Left ventricle myocardium inferior (tissue), 1 donor: Measurements from ENCODE around the gene PROCA1. TPM values are rescaled to one million over a fixed set of nuclear protein-coding genes. Genes with fewer than 3 reads are reported as not detected.
"Not testable (repeated sequence)": the region's sequence is repeated elsewhere in the genome, so short reads cannot be mapped to it uniquely, and the experiment has no call there.

Experiments used
- DNase-seq: peaks from one replicate; pipeline ENCODE4 v3.0.0-alpha.2; 2020
- H3K27ac ChIP-seq: fragments of 200-600 bp; replicated peaks from 2 replicates; pipeline ENCODE4 v1.8.0; 2021
- H3K27me3 ChIP-seq: fragments of 200-600 bp; 2 replicates; pipeline ENCODE4 v1.8.0; 2021; ENCODE audit warnings: low read depth
- H3K36me3 ChIP-seq: fragments of 200-600 bp; 2 replicates; pipeline ENCODE4 v1.8.0; 2021
- H3K4me1 ChIP-seq: fragments of 200-600 bp; 2 replicates; pipeline ENCODE4 v1.8.0; 2021
- H3K4me3 ChIP-seq: fragments of 200-600 bp; 2 replicates; pipeline ENCODE4 v1.8.0; 2021; ENCODE audit warnings: mild to moderate bottlenecking, moderate library complexity
- H3K9me3 ChIP-seq: fragments of 200-600 bp; replicated peaks from 2 replicates; pipeline ENCODE4 v1.8.0; 2021
- intact Hi-C: fragments of 100-400 bp; cut with micrococcal nuclease; formaldehyde crosslinking; loops from one replicate; pipeline ENCODE4 v1.11.0; 2022
- total RNA-seq: library from RNA; stranded (reverse); fragmentation: NEBNext Ultra II Directional; extraction: Animal tissue kit (Norgen Biotek cat#: 25700); gene quantifications from one replicate; pipeline ENCODE4 v1.2.1, GENCODE V29; 2021
- TF ChIP-seq, protein P1 (sequence below): fragments of 200-600 bp; IDR thresholded peaks from 2 replicates; pipeline ENCODE4 v1.8.0; 2021; ENCODE audit warnings: antibody characterized with exemption, mild to moderate bottlenecking, borderline replicate concordance
- donor health status: DM: no; HTN: yes; CAD: no; lungs with severe emphysema.

Gene PROCA1
- total RNA-seq, 1 donor from 2014 or later: 1.3 TPM

DNA sequence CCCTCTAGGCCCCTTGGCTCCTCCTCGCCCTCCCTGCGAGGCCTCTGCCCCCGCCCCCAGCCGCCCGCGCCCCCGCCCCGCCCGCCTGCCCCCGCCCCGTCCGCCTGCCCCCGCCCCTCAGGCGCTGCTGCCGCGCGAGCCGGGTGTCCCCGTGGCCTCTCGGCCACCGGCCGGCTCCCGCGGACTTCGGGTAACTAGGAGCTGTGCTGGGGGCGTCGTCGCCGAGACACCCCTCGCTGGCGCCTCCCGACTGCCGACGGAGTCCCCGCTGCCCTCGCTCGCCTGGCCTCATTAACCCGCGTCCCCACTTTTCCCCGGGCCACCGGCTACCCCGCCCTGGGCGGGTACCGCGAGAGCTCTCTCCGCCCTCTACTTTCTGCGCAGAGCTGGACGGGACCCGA lies 14.5 kb upstream of the PROCA1 start, which contains the start of gene TLCD1:
TLCD1 (minus strand) TSS at position 8 of the 401 bp plus-strand sequence. CDS start 136 bp downstream, outside the sequence.
- peaks cover 63% of the 10 kb centered on the region for H3K4me1 ChIP-seq
- H3K9me3 ChIP-seq: no peaks in the 10 kb centered on the region
- intact Hi-C loops: no loop called here
- H3K27me3 ChIP-seq: no peaks in the 10 kb centered on the region
- TF ChIP-seq, protein P1, sequence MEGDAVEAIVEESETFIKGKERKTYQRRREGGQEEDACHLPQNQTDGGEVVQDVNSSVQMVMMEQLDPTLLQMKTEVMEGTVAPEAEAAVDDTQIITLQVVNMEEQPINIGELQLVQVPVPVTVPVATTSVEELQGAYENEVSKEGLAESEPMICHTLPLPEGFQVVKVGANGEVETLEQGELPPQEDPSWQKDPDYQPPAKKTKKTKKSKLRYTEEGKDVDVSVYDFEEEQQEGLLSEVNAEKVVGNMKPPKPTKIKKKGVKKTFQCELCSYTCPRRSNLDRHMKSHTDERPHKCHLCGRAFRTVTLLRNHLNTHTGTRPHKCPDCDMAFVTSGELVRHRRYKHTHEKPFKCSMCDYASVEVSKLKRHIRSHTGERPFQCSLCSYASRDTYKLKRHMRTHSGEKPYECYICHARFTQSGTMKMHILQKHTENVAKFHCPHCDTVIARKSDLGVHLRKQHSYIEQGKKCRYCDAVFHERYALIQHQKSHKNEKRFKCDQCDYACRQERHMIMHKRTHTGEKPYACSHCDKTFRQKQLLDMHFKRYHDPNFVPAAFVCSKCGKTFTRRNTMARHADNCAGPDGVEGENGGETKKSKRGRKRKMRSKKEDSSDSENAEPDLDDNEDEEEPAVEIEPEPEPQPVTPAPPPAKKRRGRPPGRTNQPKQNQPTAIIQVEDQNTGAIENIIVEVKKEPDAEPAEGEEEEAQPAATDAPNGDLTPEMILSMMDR: no peak
- peak within 1 kb of the TSS; percentile 78 for H3K4me3 ChIP-seq
- DNase-seq: peak; percentile 68
- H3K27ac ChIP-seq: peak within 1 kb of the TSS; percentile 98
- H3K36me3 ChIP-seq: peaks cover 36% of the 10 kb centered on the region

DNA sequence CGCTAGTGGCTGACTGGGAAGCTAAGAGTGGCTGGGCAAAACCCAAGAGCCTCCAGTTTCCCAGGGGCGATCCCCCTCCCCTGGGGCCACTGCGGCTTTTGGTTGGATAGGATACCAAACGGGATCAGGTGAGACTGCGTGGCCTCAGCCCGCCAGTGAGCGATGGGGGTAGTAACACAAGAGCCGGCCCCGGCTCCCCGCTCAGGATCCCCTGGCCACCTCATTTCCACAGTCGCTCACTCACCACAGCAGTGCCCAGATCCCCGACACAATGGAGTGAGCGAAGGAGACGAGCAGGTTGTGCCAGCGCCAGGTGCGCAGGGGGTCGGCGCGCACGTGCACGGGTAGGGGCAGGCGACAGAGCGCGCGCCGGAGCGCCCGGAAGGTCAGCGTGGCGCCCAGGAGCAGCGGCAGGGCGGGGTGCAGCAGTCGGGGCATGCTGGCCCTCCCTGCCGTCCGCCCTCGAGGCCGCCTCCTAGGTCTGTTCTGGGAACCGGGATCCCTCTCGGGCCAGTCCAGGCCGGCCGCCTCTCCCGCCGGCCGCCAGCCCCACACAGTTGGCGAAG lies 14.1 kb upstream of the PROCA1 start:
- intact Hi-C loops: no loop called here
- H3K4me1 ChIP-seq: peaks cover 68% of the 10 kb centered on the region

DNA sequence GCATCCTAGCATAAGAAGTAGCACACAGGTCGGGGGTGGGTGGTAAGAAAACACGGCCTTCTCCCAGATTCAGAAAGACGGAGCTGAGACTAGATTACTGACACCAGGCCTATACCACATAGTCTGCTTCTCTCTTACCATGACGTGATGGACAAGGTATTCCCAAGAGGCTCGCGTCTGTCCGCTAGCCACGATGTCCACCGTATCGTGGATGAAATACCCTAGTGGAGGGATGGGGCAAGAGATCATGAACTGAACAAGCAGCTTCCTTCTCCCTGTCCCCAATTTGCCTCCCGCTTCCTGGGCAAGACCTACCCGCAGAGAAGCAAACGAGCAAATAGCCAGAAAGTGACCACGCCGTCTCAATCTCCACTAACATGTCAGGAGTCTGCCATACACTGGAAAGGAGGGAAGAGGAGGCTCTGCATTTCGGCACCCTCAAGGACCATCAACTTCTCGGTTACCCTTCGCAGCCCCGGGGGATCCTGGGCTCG lies 13.5 kb upstream of the PROCA1 start:
- no peak for DNase-seq
- H3K36me3 ChIP-seq: peaks cover 41% of the 10 kb centered on the region
- H3K27ac ChIP-seq: peak overlapping the region; percentile 98
- H3K4me1 ChIP-seq: peaks cover 73% of the 10 kb centered on the region
- H3K27me3 ChIP-seq: no peaks in the 10 kb centered on the region
- TF ChIP-seq, protein P1: no peak
- peak overlapping the region; percentile 78 for H3K4me3 ChIP-seq
- no peaks in the 10 kb centered on the region for H3K9me3 ChIP-seq
- intact Hi-C loops: no loop called here

More for the DNA sequence above, 14.1 kb upstream of the PROCA1 start:
- Histone ChIP-seq H3K4me3 (peak overlapping the region; percentile 78), H3K27ac (peak overlapping the region; percentile 98), H3K36me3 (peaks cover 41% of the 10 kb centered on the region), H3K9me3 (no peaks in the 10 kb centered on the region), H3K27me3 (no peaks in the 10 kb centered on the region)
- DNase-seq: peak; percentile 67
- TF ChIP-seq, protein P1: no peak

DNA sequence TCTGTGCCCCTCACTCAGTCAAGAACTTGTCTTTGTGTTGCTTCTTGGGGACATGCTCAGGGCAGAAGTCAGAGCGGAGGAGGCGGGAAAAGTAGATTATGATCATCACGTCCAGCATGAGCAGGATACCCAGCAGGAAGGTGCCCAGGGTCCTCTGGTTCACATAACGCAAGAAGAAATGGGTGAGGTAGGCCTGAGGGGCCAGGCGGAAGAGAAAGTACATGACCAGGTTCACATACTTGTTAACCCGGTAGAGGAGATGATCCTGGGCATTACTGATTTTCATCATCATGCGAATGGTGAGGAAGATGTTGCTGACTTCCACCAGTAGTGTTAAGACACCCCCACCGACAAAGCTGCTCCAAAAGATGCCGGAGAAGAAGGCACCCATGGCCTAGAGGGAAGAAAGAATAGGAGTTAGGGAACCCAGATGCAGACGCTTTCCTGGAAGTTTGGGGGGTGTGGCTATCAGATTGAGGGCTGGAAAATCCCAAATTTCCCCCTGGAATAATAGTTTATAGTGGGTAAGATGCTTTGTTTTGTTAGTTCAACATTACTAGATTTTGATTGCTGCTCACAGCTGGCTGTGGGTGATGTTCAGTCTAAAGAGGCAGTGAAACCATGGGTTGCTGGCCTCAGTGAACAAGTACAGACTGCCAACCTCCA lies 12.9 kb upstream of the PROCA1 start:
- TF ChIP-seq, protein P1: no peak
- intact Hi-C loops: no loop called here
- DNase-seq: no peak
- Histone ChIP-seq H3K27ac (no peak overlapping the region), H3K4me1 (peaks cover 77% of the 10 kb centered on the region), H3K4me3 (no peak overlapping the region), H3K27me3 (no peaks in the 10 kb centered on the region), H3K9me3 (no peaks in the 10 kb centered on the region), H3K36me3 (peaks cover 41% of the 10 kb centered on the region)

DNA sequence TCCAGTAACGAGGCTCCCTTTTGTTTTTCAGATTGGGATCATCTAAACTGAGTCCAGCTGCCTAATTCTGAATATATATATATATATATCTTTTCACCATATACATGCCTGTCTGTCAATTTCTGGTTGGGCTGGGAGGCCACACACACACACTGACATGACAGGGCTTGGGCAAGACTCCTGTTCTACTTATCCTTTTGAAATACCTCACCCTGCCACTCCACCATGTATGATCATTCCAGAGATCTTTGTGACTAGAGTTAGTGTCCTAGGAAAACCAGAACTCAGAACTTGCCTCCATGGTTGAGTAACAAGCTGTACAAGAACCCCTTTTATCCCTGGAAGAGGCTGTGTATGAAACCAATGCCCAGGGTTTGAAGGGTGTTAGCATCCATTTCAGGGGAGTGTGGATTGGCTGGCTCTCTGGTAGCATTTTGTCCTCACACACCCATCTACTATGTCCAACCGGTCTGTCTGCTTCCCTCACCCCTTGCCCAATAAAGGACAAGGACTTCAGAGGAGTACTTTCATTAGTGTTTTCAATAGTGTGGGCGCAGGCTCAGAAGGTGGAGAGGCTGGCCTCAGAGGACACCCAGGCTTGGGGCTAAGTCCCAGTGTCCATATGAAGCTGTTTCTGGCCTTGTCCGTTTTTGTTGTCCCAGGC lies 12.3 kb upstream of the PROCA1 start:
- DNase-seq, H3K4me3 ChIP-seq, H3K27me3 ChIP-seq, H3K27ac ChIP-seq, intact Hi-C loops, H3K9me3 ChIP-seq: not testable (repeated sequence)
- H3K4me1 ChIP-seq: peaks cover 76% of the 10 kb centered on the region
- peaks cover 41% of the 10 kb centered on the region for H3K36me3 ChIP-seq
